Neural cell (in vitro differentiated cells): ENCODE results near the gene PTPRB. TPM values are rescaled to one million over a fixed set of nuclear protein-coding genes. Genes with fewer than 3 reads are reported as not detected.

Experiments
- H2AFZ ChIP-seq: fragments of 200-600, 300-800 bp; sonication (generic), shearing (Covaris generic); 2 replicates; pipeline ENCODE4 v1.6.0; 2014; ENCODE audit warnings: low read depth, mild to moderate bottlenecking, antibody characterized with exemption, low read length, moderate library complexity
- H3F3A ChIP-seq: fragments of 200-600 bp; shearing (Covaris generic); 2 replicates; pipeline ENCODE4 v1.6.1; 2016; ENCODE audit warnings: mild to moderate bottlenecking, moderate library complexity, mixed read lengths, antibody characterized with exemption, low read length; ENCODE audit not compliant: insufficient read depth, poor library complexity, severe bottlenecking
- H3K27ac ChIP-seq: fragments of 200-600, 300-800 bp; sonication (generic), shearing (Covaris generic); 2 replicates; pipeline ENCODE4 v1.5.1; 2014; ENCODE audit warnings: mild to moderate bottlenecking, low read length, moderate library complexity
- H3K27me3 ChIP-seq: fragments of 300-800, 200-600 bp; sonication (generic), shearing (Covaris generic); 2 replicates; pipeline ENCODE4 v1.6.0; 2014; ENCODE audit warnings: mild to moderate bottlenecking, low read depth, low read length, moderate library complexity; ENCODE audit not compliant: insufficient read depth
- H3K36me3 ChIP-seq: fragments of 300-800, 200-600 bp; sonication (generic), shearing (Covaris generic); 2 replicates; pipeline ENCODE4 v1.5.1; 2014; ENCODE audit warnings: mild to moderate bottlenecking, antibody characterized with exemption, low read length, moderate library complexity; ENCODE audit not compliant: insufficient read depth
- H3K4me2 ChIP-seq: fragments of 300-800, 200-600 bp; sonication (generic), shearing (Covaris generic); 2 replicates; pipeline ENCODE4 v1.6.0; 2014; ENCODE audit warnings: mild to moderate bottlenecking, low read length
- H3K4me3 ChIP-seq: fragments of 300-800, 200-600 bp; sonication (generic), shearing (Covaris generic); 2 replicates; pipeline ENCODE4 v1.5.1; 2014; ENCODE audit warnings: mild to moderate bottlenecking, low read length, moderate library complexity
- H3K79me2 ChIP-seq: fragments of 200-600 bp; shearing (Covaris generic); replicated peaks from 2 replicates; pipeline ENCODE4 v1.6.0; 2014; ENCODE audit warnings: mild to moderate bottlenecking, low read length, moderate library complexity; ENCODE audit not compliant: insufficient read depth
- H3K9ac ChIP-seq: fragments of 300-800, 200-600 bp; sonication (generic), shearing (Covaris generic); 2 replicates; pipeline ENCODE4 v1.6.1; 2016; ENCODE audit warnings: mild to moderate bottlenecking, low read length, mixed read lengths
- H3K9me2 ChIP-seq: fragments of 200-600 bp; shearing (Covaris generic); 2 replicates; pipeline ENCODE4 v1.6.1; 2016; ENCODE audit warnings: mild to moderate bottlenecking, low read length, mixed read lengths; ENCODE audit not compliant: insufficient read depth
- H3K9me3 ChIP-seq: fragments of 200-600, 300-800 bp; sonication (generic), shearing (Covaris generic); 2 replicates; pipeline ENCODE4 v1.6.1; 2016; ENCODE audit warnings: mild to moderate bottlenecking, mixed run types, low read length, moderate library complexity, mixed read lengths
- H4K20me1 ChIP-seq: fragments of 200-600 bp; shearing (Covaris generic); 2 replicates; pipeline ENCODE4 v1.6.1; 2016; ENCODE audit warnings: mild to moderate bottlenecking, mixed run types; ENCODE audit not compliant: insufficient read depth
- CTCF ChIP-seq: fragments of 450-650 bp; IDR thresholded peaks from 2 replicates; pipeline ENCODE4 v1.5.1; 2014; ENCODE audit warnings: antibody characterized with exemption, mild to moderate bottlenecking, moderate library complexity; ENCODE audit not compliant: poor library complexity, severe bottlenecking
- EP300 ChIP-seq: fragments of 450-650 bp; conservative IDR thresholded peaks from 2 replicates; pipeline ENCODE4 v1.6.1; 2014; ENCODE audit warnings: antibody characterized with exemption, mild to moderate bottlenecking, moderate library complexity; ENCODE audit not compliant: poor library complexity, severe bottlenecking
- EZH2 ChIP-seq: fragments of 200-600, 300-800 bp; shearing (Covaris generic), sonication (generic); IDR thresholded peaks from 2 replicates; pipeline ENCODE4 v1.6.1; 2014; ENCODE audit warnings: antibody characterized with exemption, low read length, borderline replicate concordance, mild to moderate bottlenecking; ENCODE audit not compliant: insufficient read depth, poor library complexity, severe bottlenecking
- MXI1 ChIP-seq: fragments of 450-650 bp; conservative IDR thresholded peaks from 2 replicates; pipeline ENCODE4 v1.6.1; 2014; ENCODE audit warnings: antibody characterized with exemption, mild to moderate bottlenecking; ENCODE audit not compliant: poor library complexity, severe bottlenecking
- POLR2AphosphoS5 ChIP-seq: IDR thresholded peaks from 2 replicates; pipeline ENCODE4 v1.6.1; 2012
- RAD21 ChIP-seq: fragments of 450-650 bp; conservative IDR thresholded peaks from 2 replicates; pipeline ENCODE4 v1.6.1; 2014; ENCODE audit warnings: antibody characterized with exemption, mild to moderate bottlenecking, moderate library complexity
- REST ChIP-seq: IDR thresholded peaks from 2 replicates; pipeline ENCODE4 v1.6.1; 2012; ENCODE audit warnings: borderline replicate concordance
- SMC3 ChIP-seq: fragments of 450-650 bp; conservative IDR thresholded peaks from 2 replicates; pipeline ENCODE4 v1.6.1; 2014; ENCODE audit warnings: antibody characterized with exemption, mild to moderate bottlenecking, moderate library complexity; ENCODE audit not compliant: poor library complexity
- TAF1 ChIP-seq: IDR thresholded peaks from 2 replicates; pipeline ENCODE4 v1.6.1; 2012; ENCODE audit warnings: low read depth
- polyA plus RNA-seq: library from polyadenylated mRNA; depleted of rRNA; stranded (reverse); fragments of >200 nt; gene quantifications from 2 replicates; pipeline ENCODE4 v1.2.3, GENCODE V29; 2014

Gene PTPRB
- polyA plus RNA-seq, 1 donor from 2014 or later: 0.26 TPM

DNA sequence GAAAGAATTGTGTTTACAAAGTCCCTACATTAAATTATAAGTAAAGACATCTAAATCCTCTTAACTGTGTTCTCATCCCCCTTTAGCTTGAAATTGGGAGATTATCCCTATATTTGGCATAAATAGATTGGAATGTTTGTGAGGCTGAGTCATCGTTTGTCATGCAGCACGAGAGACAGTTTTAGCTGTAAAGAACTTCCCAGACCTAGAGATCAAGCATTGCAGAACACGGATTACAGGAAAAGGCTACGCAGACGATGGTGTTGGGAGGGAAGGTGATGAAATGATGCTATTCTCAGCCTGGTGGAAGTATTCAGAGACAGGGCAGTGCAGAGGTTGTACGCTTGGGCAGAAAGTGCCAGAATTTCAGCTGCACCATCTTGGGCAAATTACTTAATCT is 93.8 kb downstream of the PTPRB start:
- no peaks in the 10 kb centered on the region for H3F3A ChIP-seq
- H3K36me3 ChIP-seq: no peaks in the 10 kb centered on the region
- no peaks in the 10 kb centered on the region for H4K20me1 ChIP-seq
- H3K4me3 ChIP-seq: no peak overlapping the region
- no peaks in the 10 kb centered on the region for H3K27me3 ChIP-seq
- H3K9ac ChIP-seq: no peak overlapping the region
- no peaks in the 10 kb centered on the region for H3K9me3 ChIP-seq
- H3K9me2 ChIP-seq: no peaks in the 10 kb centered on the region
- no peak overlapping the region for H2AFZ ChIP-seq
- H3K27ac ChIP-seq: no peak overlapping the region
- TF ChIP-seq EZH2: no peak
- TF ChIP-seq EP300: no peak
- TF ChIP-seq RAD21: no peak
- no peak for TF ChIP-seq REST
- TF ChIP-seq CTCF: no peak
- TF ChIP-seq POLR2AphosphoS5: no peak
- no peak for TF ChIP-seq SMC3
- TF ChIP-seq TAF1: no peak
- TF ChIP-seq MXI1: no peak
- no peak overlapping the region for H3K4me2 ChIP-seq
- H3K79me2 ChIP-seq: no peaks in the 10 kb centered on the region

- H3K9ac ChIP-seq: no peak overlapping the region
- H3K4me2 ChIP-seq: no peak overlapping the region
- no peak overlapping the region for H3K4me3 ChIP-seq
- H3K9me2 ChIP-seq: no peaks in the 10 kb centered on the region
- no peaks in the 10 kb centered on the region for H3K27me3 ChIP-seq
- no peaks in the 10 kb centered on the region for H3K79me2 ChIP-seq
- H3K27ac ChIP-seq: no peak overlapping the region
- H3F3A ChIP-seq: no peaks in the 10 kb centered on the region
- no peak overlapping the region for H2AFZ ChIP-seq
- H4K20me1 ChIP-seq: no peaks in the 10 kb centered on the region
- no peaks in the 10 kb centered on the region for H3K9me3 ChIP-seq
- no peak for TF ChIP-seq RAD21
- TF ChIP-seq CTCF: no peak
- no peak for TF ChIP-seq REST
- no peak for TF ChIP-seq TAF1
- no peak for TF ChIP-seq EP300
- TF ChIP-seq EZH2: no peak
- no peak for TF ChIP-seq MXI1
- no peak for TF ChIP-seq POLR2AphosphoS5
- TF ChIP-seq SMC3: no peak
- no peaks in the 10 kb centered on the region for H3K36me3 ChIP-seq
These were observed 96.2 kb downstream of the PTPRB start for GRCh38 chr12:70540996-70541395.
